Stomach (tissue), 9 donors: Measurements from ENCODE around the gene TPRG1L. TPM values are rescaled to one million over a fixed set of nuclear protein-coding genes. Genes with fewer than 3 reads are reported as not detected.

Experiments
- DNase-seq, 2 donors: peaks; one replicate each; pipeline versions ENCODE4 v3.0.0 to v3.0.0-alpha.2; 2013 to 2019
- H3K27ac ChIP-seq, 5 donors: fragments of 200-600 bp in 4 of 5; sonication (generic) in 4 of 5; one replicate each; pipeline ENCODE4 v1.5.1; 2013 to 2019; ENCODE audit warnings: mild to moderate bottlenecking in 1 of 5, moderate library complexity in 1 of 5
- H3K27me3 ChIP-seq, 3 donors: fragments of 200-600 bp; sonication (generic); one replicate each; pipeline ENCODE4 v1.5.1; 2017 to 2019; ENCODE audit warnings: mixed run types in 1 of 3
- H3K36me3 ChIP-seq, 4 donors: fragments of 200-600 bp; sonication (generic); 1 replicate in 3 of 4; 2 replicates in 1 of 4; pipeline ENCODE4 v1.5.1; 2016 to 2019
- H3K4me1 ChIP-seq, 4 donors: fragments of 200-600 bp; sonication (generic); one replicate each; pipeline ENCODE4 v1.5.1; 2016 to 2019
- H3K4me3 ChIP-seq, 4 donors: fragments of 200-600 bp; sonication (generic) in 3 of 4; one replicate each; pipeline ENCODE4 v1.5.1; 2016 to 2019; ENCODE audit warnings: mild to moderate bottlenecking in 1 of 4
- H3K9me3 ChIP-seq, 4 donors: fragments of 200-600 bp; sonication (generic); one replicate each; pipeline ENCODE4 v1.5.1; 2016 to 2019
- EP300 ChIP-seq: sonication (generic); formaldehyde crosslinking; IDR thresholded peaks from one replicate; pipeline ENCODE4 v1.6.1; 2017; ENCODE audit warnings: antibody characterized with exemption
- POLR2A ChIP-seq, 4 donors: fragments of 450-650 bp; IDR thresholded peaks; one replicate each; pipeline ENCODE4 v1.6.1; 2016; ENCODE audit warnings: antibody characterized with exemption in 4 of 4, control low read depth in 2 of 4, mild to moderate bottlenecking in 1 of 4, moderate library complexity in 1 of 4
- POLR2AphosphoS5 ChIP-seq, 3 donors: sonication (generic); formaldehyde crosslinking; IDR thresholded peaks; one replicate each; pipeline ENCODE4 v1.6.1; 2016; ENCODE audit warnings: antibody characterized with exemption in 3 of 3
- WGBS, 5 donors: extraction: QIAGEN DNeasy Blood & Tissue Kit in 3 of 5; methylation state at CpG; one replicate each; pipeline versions ENCODE4 v1.1.5 to v1.1.7; 2013 to 2018; 5-methylcytosine and 5-hydroxymethylcytosine counted together
- intact Hi-C: fragments of 100-400 bp; cut with DNase I; formaldehyde crosslinking; loops from one replicate; pipeline ENCODE4 v1.15.1; 2023; ENCODE audit warnings: low total_unique reads
- polyA plus RNA-seq, 3 donors: library from polyadenylated mRNA; stranded (reverse); fragments of 200-250 nt; gene quantifications; one replicate each; pipeline ENCODE4 v1.2.3, GENCODE V29; 2013
- total RNA-seq, 5 donors: library from RNA; depleted of rRNA; stranded (reverse); fragments of >200 nt; gene quantifications; one replicate each; pipeline versions ENCODE4 v1.1.0 to v1.2.3, GENCODE V29; 2014 to 2016
- TF ChIP-seq, protein P1 (sequence below), 7 experiments: fragments of 450-650 bp in 4 of 7; fragments of 200-600 bp in 3 of 7; sonication (generic) in 3 of 7; IDR thresholded peaks; one replicate each; pipeline ENCODE4 v1.5.1; 2016 to 2019; ENCODE audit warnings: antibody characterized with exemption in 7 of 7, control low read depth in 2 of 7, mild to moderate bottlenecking in 1 of 7
- donor health status: healthy with polysubstance abuse.
- donor health status: Bipolar disorder and iron deficiency.
- donor health status: healthy.

TPRG1L gene
- total and polyA plus RNA-seq, 8 donors: 21.6 to 60.0 (median 30.4) TPM

DNA sequence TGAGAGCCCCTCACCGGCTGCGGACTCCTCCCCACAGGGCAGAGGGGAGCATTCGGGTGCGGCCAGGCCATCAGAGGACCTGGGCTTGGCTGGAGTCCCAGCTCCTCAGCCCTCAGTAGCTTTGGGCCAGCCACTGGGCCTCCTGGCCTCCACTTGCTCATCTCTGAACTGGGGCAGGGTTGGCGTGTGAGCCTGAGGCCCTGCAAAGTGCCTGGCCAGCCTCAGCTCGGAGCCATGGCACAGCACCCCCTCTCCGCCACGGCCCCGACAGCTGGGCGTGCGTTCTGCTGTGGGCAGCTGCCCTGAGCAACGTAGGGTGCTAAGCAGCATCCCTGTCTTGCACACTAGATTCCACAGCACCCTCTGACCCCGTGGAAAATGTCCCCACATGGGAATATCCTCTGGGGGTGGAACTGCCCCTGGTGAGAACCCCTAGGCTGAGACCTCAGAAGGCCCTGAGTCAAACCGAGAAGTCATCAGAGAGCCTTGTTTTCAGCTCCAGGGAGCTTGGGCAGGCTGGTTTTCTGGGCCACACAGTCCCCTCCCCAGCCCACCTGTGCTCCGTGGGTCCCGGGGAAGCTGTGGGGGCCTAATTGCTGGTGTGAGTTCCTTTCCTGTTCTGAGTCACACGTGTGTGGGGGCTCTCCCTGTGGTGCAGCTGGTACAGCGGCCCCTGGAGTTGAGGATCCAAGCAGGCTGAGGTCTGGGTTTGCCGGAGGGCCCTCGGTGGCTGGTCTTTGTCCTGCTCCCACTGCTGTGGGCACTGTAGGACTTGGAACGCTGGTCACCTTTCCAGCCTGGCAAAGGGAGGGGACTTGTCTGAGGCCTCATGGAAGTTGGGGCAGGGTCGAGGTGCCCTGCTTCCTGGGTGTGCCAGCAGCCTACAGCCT lies 52.0 kb downstream of the TPRG1L start:
- Histone ChIP-seq H3K4me3 (no peak overlapping the region), H3K9me3 (no peaks in the 10 kb centered on the region), H3K27ac (peak overlapping the region in 1 of 5 donors; percentile 39), H3K27me3 (peaks cover 0 to 58% (median under 1%) of the 10 kb centered on the region in 3 donors), H3K4me1 (peaks cover 0 to 18% (median 10%) of the 10 kb centered on the region in 4 donors), H3K36me3 (no peaks in the 10 kb centered on the region)
- intact Hi-C loops: no loop called here
- no peak for TF ChIP-seq EP300
- TF ChIP-seq, protein P1, sequence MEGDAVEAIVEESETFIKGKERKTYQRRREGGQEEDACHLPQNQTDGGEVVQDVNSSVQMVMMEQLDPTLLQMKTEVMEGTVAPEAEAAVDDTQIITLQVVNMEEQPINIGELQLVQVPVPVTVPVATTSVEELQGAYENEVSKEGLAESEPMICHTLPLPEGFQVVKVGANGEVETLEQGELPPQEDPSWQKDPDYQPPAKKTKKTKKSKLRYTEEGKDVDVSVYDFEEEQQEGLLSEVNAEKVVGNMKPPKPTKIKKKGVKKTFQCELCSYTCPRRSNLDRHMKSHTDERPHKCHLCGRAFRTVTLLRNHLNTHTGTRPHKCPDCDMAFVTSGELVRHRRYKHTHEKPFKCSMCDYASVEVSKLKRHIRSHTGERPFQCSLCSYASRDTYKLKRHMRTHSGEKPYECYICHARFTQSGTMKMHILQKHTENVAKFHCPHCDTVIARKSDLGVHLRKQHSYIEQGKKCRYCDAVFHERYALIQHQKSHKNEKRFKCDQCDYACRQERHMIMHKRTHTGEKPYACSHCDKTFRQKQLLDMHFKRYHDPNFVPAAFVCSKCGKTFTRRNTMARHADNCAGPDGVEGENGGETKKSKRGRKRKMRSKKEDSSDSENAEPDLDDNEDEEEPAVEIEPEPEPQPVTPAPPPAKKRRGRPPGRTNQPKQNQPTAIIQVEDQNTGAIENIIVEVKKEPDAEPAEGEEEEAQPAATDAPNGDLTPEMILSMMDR (IDR thresholded peaks at IDR 0.05): no peak
- no peak for TF ChIP-seq POLR2A (IDR thresholded peaks at IDR 0.05)
- TF ChIP-seq POLR2AphosphoS5 (IDR thresholded peaks at IDR 0.05): no peak
- 61 to 71% (median 69%) methylated on average over 9 to 22 of the region's 22 CpGs for WGBS, 5 donors
- no peak for DNase-seq

DNA sequence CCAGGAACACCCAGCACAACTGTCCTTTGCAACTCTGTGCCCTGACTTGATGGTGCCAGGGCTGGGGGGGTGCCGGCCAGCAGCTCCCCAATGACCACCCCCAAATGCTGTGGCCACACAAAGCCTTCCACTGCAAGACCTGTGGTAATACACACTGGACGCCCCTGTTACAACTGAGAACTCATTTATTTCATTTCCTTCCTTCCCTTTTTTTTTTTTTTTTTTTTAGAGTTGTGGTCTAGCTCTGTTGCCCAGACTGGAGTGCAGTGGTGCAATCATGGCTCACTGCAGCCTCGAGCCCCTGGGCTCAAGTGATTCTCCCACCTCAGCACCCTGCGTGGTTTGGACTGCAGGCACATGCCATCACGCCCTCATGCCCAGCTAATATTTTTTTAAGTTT lies 52.7 kb downstream of the TPRG1L start:
- intact Hi-C loops: no loop called here
- peaks cover 0 to 51% (median 0%) of the 10 kb centered on the region in 3 donors for H3K27me3 ChIP-seq
- peak overlapping the region in 1 of 5 donors; percentile 39 for H3K27ac ChIP-seq
- TF ChIP-seq, protein P1 (IDR thresholded peaks at IDR 0.05): no peak
- no peak for TF ChIP-seq POLR2A (IDR thresholded peaks at IDR 0.05)
- TF ChIP-seq POLR2AphosphoS5 (IDR thresholded peaks at IDR 0.05): no peak
- TF ChIP-seq EP300: no peak
- no peak overlapping the region for H3K4me3 ChIP-seq
- no peaks in the 10 kb centered on the region for H3K9me3 ChIP-seq
- no peaks in the 10 kb centered on the region for H3K36me3 ChIP-seq
- peaks cover 0 to 18% (median 10%) of the 10 kb centered on the region in 4 donors for H3K4me1 ChIP-seq
- 63 to 81% (median 69%) methylated on average over 5 of the region's 5 CpGs for WGBS, 5 donors
- DNase-seq: no peak

DNA sequence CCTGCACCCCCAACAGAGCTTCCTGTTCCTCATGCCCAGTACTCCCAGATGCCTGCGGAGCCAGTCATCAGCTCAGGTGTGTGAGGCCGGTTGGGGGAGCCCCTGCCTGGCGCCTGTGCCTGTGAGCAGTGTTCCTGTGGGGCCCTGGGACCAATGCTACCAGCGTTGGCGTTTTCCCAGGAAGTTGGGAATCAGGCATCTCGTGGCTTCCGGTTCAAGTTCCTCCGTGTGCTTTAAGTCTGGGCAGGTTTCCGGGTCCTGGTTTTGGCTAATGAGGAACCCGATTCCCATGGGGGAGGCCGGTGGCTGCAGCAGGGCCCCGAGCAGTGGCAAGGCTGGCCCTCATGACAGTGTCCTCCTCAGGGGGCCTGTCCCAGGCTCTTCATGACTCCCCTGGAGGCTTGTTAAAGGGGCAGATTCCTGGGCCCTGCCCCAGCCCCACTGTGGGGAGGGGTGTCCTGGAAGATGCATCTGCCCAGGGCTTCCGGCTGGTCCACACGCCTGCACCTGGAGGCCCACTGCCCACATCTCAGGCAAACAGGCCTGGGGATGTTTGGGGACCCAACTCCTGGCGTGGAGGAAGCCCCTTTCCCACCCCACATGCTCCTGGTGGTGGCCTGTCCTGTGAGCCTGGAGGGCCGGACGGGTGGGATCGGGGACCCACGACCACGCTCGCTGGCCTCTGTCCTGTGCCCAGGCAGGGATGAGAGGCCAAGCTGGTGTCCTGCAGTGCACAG lies 53.7 kb downstream of the TPRG1L start:
- Histone ChIP-seq H3K27ac (no peak overlapping the region), H3K9me3 (no peaks in the 10 kb centered on the region), H3K36me3 (no peaks in the 10 kb centered on the region), H3K27me3 (peaks cover 0 to 48% (median 0%) of the 10 kb centered on the region in 3 donors), H3K4me1 (peaks cover 0 to 18% (median 10%) of the 10 kb centered on the region in 4 donors), H3K4me3 (no peak overlapping the region)
- 61 to 72% (median 64%) methylated on average over 14 to 21 of the region's 21 CpGs for WGBS, 5 donors
- intact Hi-C loops: no loop called here
- no peak for DNase-seq
- TF ChIP-seq, protein P1 (IDR thresholded peaks at IDR 0.05): no peak
- TF ChIP-seq EP300 (no peak), POLR2AphosphoS5 (IDR thresholded peaks at IDR 0.05) (no peak), POLR2A (IDR thresholded peaks at IDR 0.05) (no peak)

DNA sequence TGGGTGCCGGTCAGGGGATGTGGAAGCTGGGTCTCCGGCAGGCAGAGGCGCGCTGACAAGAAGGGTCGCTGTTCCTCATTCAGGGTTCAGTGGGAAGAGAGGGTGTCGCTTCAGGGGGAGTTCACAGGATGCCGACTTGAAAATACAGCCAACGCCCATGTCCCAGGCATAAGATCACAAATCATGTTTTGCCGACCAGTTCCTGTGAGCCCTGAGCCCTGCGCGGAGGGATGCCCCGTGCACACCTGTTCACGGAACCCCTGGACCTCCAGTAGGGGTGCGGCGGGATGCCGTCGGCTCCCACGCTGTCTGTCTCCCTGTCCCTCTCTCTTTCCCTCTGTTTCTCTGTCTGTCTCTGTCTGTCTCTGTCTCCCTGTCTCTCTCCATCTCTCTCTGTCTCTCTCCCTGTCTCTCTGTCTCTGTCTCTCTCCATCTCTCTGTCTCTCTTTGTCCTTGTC lies 54.3 kb downstream of the TPRG1L start:
- H3K27ac ChIP-seq: no peak overlapping the region
- peaks cover 2 to 21% (median 14%) of the 10 kb centered on the region in 4 donors for H3K4me1 ChIP-seq
- no peak for TF ChIP-seq EP300
- TF ChIP-seq POLR2A (IDR thresholded peaks at IDR 0.05): no peak
- TF ChIP-seq POLR2AphosphoS5 (IDR thresholded peaks at IDR 0.05): no peak
- TF ChIP-seq, protein P1 (IDR thresholded peaks at IDR 0.05): no peak
- WGBS, 5 donors: 55 to 88% (median 76%) methylated on average over 17 to 18 of the region's 18 CpGs
- no peak overlapping the region for H3K4me3 ChIP-seq
- no peaks in the 10 kb centered on the region for H3K9me3 ChIP-seq
- no peak for DNase-seq
- intact Hi-C loops: no loop called here
- peaks cover 0 to 49% (median 6%) of the 10 kb centered on the region in 3 donors for H3K27me3 ChIP-seq
- no peaks in the 10 kb centered on the region for H3K36me3 ChIP-seq
